Tongue (tissue), 2 donors: ENCODE results near the gene AFG3L2. TPM values are rescaled to one million over a fixed set of nuclear protein-coding genes. Genes with fewer than 3 reads are reported as not detected.
A peak's percentile ranks its signal among the peaks of the same experiment; 100 is the strongest.

Experiments
- DNase-seq: peaks from one replicate; pipeline ENCODE4 v3.0.0-alpha.2; 2015
- total RNA-seq: library from RNA; depleted of rRNA; stranded (reverse); fragments of >200 nt; gene quantifications from one replicate; pipeline ENCODE4 v1.2.3, GENCODE V29; 2014

AFG3L2 gene
- total RNA-seq, 1 donor from 2014 or later = 82.7 TPM

- DNase-seq = no peak
These were observed 17.5 kb downstream of the AFG3L2 start for GRCh38 chr18:12359515-12359927.

GRCh38 chr18:12352188-12352587 lies 24.8 kb downstream of the AFG3L2 start:
- DNase-seq = no peak

- no peak for DNase-seq
These were observed 29.1 kb downstream of the AFG3L2 start for GRCh38 chr18:12347895-12348294.

- DNase-seq = no peak
These were observed 30.8 kb downstream of the AFG3L2 start for GRCh38 chr18:12346240-12346565.

- DNase-seq = no peak
These were observed 31.4 kb downstream of the AFG3L2 start for GRCh38 chr18:12345491-12346239.

- DNase-seq = no peak
These were observed 34.4 kb downstream of the AFG3L2 start for GRCh38 chr18:12342661-12343060.

- DNase-seq = no peak
These were observed 35.9 kb downstream of the AFG3L2 start for GRCh38 chr18:12340945-12341660.

GRCh38 chr18:12338382-12338781 lies 38.6 kb downstream of the AFG3L2 start:
- DNase-seq = no peak

- no peak for DNase-seq
These were observed 40.1 kb downstream of the AFG3L2 start for GRCh38 chr18:12336887-12337286.

GRCh38 chr18:12336171-12336613 lies 40.8 kb downstream of the AFG3L2 start:
- no peak for DNase-seq

- DNase-seq = no peak
These were observed 41.5 kb downstream of the AFG3L2 start for GRCh38 chr18:12335503-12335902.

- no peak for DNase-seq
These were observed 42.2 kb downstream of the AFG3L2 start for GRCh38 chr18:12334863-12335262.

GRCh38 chr18:12334366-12334808 lies 42.6 kb downstream of the AFG3L2 start:
- DNase-seq = no peak

- no peak for DNase-seq
These were observed 43.3 kb downstream of the AFG3L2 start for GRCh38 chr18:12333506-12334290.

GRCh38 chr18:12330766-12331165 lies 46.3 kb downstream of the AFG3L2 start:
- DNase-seq = no peak

GRCh38 chr18:12329125-12329698 lies 47.8 kb downstream of the AFG3L2 start:
- no peak for DNase-seq

GRCh38 chr18:12328179-12328823 lies 48.7 kb downstream of the AFG3L2 start:
- DNase-seq = no peak

GRCh38 chr18:12327510-12328178 lies 49.4 kb downstream of the AFG3L2 start:
- peak; percentile 89 for DNase-seq

GRCh38 chr18:12326711-12327460 lies 50.1 kb downstream of the AFG3L2 start:
- DNase-seq = no peak

- DNase-seq = no peak
These were observed 51.2 kb downstream of the AFG3L2 start for GRCh38 chr18:12325726-12326245.
